GM18870 (cell line): ENCODE results near the gene LAP3.
"Not testable (repeated sequence)": the region's sequence is repeated elsewhere in the genome, so short reads cannot be mapped to it uniquely, and the experiment has no call there.

ENCODE experiments used
- ATAC-seq: cut with Tn5 transposase; IDR thresholded peaks from one replicate; pipeline ENCODE4 v1.9.1; 2021; ENCODE audit warnings: moderate library complexity; ENCODE audit not compliant: unreplicated experiment

LAP3 gene

GRCh38 chr4:17561195-17561909, 15.6 kb upstream of the LAP3 start:
- ATAC-seq: no peak

GRCh38 chr4:17562157-17562556, 14.8 kb upstream of the LAP3 start:
- ATAC-seq: no peak

GRCh38 chr4:17565846-17566245, 11.2 kb upstream of the LAP3 start:
- no peak for ATAC-seq

GRCh38 chr4:17567271-17567670, 9.7 kb upstream of the LAP3 start:
- no peak for ATAC-seq

- no peak for ATAC-seq
These were observed 2.8 kb upstream of the LAP3 start for GRCh38 chr4:17574206-17574605.

GRCh38 chr4:17575177-17575576, 1.8 kb upstream of the LAP3 start:
- ATAC-seq: not testable (repeated sequence)

- peak; percentile 13 for ATAC-seq
These were observed 875 bp downstream of the LAP3 start for GRCh38 chr4:17577665-17578481.

- ATAC-seq: peak; percentile 53
These were observed 1.5 kb downstream of the LAP3 start for GRCh38 chr4:17578482-17578891.

- ATAC-seq: no peak
These were observed 4.0 kb downstream of the LAP3 start for GRCh38 chr4:17580969-17581368.

GRCh38 chr4:17583276-17583675, 6.3 kb downstream of the LAP3 start:
- ATAC-seq: no peak

GRCh38 chr4:17583941-17584340, 6.9 kb downstream of the LAP3 start:
- no peak for ATAC-seq

- ATAC-seq: no peak
These were observed 7.7 kb downstream of the LAP3 start for GRCh38 chr4:17584521-17585213.

- no peak for ATAC-seq
These were observed 10.3 kb downstream of the LAP3 start for GRCh38 chr4:17587094-17587822.

GRCh38 chr4:17589355-17589754, 12.4 kb downstream of the LAP3 start:
- ATAC-seq: no peak

GRCh38 chr4:17595471-17596005, 18.5 kb downstream of the LAP3 start:
- ATAC-seq: peak; percentile 87

GRCh38 chr4:17597517-17597916, 20.5 kb downstream of the LAP3 start:
- no peak for ATAC-seq

- ATAC-seq: no peak
These were observed 22.8 kb downstream of the LAP3 start for GRCh38 chr4:17599826-17600225.

- no peak for ATAC-seq
These were observed 28.2 kb downstream of the LAP3 start for GRCh38 chr4:17605236-17605635.

- peak; percentile 56 for ATAC-seq
These were observed 36.9 kb downstream of the LAP3 start for GRCh38 chr4:17613761-17614415.
